ENCODE data around the gene ACE. TPM values are rescaled to one million over a fixed set of nuclear protein-coding genes. Genes with fewer than 3 reads are reported as not detected.
A peak's percentile ranks its signal among the peaks of the same experiment; 100 is the strongest.

Gene ACE
- total RNA-seq, 4 donors from 2014 or later: 42.9 to 1,678 (median 1,106) TPM

DNA sequence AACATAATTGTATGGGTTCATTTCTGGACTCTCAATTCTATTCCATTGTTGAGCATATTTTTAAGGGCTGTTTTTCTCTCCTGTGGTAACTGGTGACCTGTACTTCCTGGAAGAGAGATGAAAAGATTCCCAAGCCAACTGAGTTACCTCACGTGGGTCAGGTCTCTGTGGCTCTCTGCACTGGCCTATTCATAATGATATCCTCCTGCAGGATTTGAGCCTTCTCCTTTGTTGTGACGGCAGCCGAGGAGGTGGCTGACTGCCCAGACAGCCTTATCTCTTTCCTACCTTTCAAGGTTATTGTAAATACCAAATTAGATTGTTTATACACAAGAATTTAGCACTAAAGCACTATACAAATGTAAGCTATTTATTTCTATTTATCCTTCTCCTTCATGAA lies 2.7 kb upstream of the ACE start:
- H3K9me3 ChIP-seq: no peaks in the 10 kb centered on the region
- no peaks in the 10 kb centered on the region for H3K27me3 ChIP-seq
- no peak overlapping the region for H3K4me3 ChIP-seq
- DNase-seq: no peak
- H3K27ac ChIP-seq: no peak overlapping the region
- no peaks in the 10 kb centered on the region for H3K36me3 ChIP-seq
- no peak for TF ChIP-seq POLR2A (IDR thresholded peaks at IDR 0.05)
- TF ChIP-seq CTCF (IDR thresholded peaks at IDR 0.05): no peak
- peaks cover 0 to 15% (median 9%) of the 10 kb centered on the region in 4 donors for H3K4me1 ChIP-seq

- H3K9me3 ChIP-seq: no peaks in the 10 kb centered on the region
- H3K36me3 ChIP-seq: peaks cover 0 to 5% (median 0%) of the 10 kb centered on the region in 3 donors
- H3K27me3 ChIP-seq: no peaks in the 10 kb centered on the region
- H3K27ac ChIP-seq: peak overlapping the region in 1 of 4 donors; percentile 97
- H3K4me3 ChIP-seq: no peak overlapping the region
- DNase-seq: no peak
- no peak for TF ChIP-seq CTCF (IDR thresholded peaks at IDR 0.05)
- TF ChIP-seq POLR2A (IDR thresholded peaks at IDR 0.05): no peak
- peaks cover 0 to 22% (median 10%) of the 10 kb centered on the region in 4 donors for H3K4me1 ChIP-seq
Measured at GRCh38 chr17:63474586-63475460, 2.0 kb upstream of the ACE start.

GRCh38 chr17:63475491-63476412 lies 1.1 kb upstream of the ACE start:
- Histone ChIP-seq H3K4me3 (peak overlapping the region; percentile 34 to 93 (median 70)), H3K9me3 (no peaks in the 10 kb centered on the region), H3K27me3 (no peaks in the 10 kb centered on the region), H3K27ac (peak overlapping the region in 3 of 4 donors; percentile 70 to 97 (median 90)), H3K36me3 (peaks cover 0 to 13% (median 0%) of the 10 kb centered on the region in 3 donors), H3K4me1 (peaks cover 0 to 22% (median 10%) of the 10 kb centered on the region in 4 donors)
- no peak for DNase-seq
- TF ChIP-seq CTCF (IDR thresholded peaks at IDR 0.05): no peak
- TF ChIP-seq POLR2A (IDR thresholded peaks at IDR 0.05): no peak

DNA sequence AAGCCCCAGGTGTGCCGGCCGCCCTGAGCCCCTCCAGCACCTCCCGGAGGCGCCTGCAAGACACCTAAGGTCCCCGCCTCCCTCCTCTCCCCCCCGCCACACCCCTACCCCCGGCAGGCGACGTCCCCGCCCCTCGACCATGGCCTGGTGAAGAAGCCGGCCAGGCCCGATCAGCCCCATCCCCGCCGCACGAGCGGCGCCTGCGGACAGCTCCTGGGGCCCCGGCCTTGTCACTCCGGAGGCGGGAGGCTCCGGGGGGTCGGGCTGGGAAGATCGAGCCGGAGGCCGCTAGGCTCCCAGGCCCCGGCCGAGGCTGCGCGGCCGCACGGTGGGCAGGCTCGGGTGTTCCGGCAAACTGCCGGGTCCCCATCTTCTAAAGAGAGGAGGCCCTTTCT lies 405 bp upstream of the ACE start:
- no peak for DNase-seq
- H3K36me3 ChIP-seq: peaks cover 0 to 18% (median 0%) of the 10 kb centered on the region in 3 donors
- no peaks in the 10 kb centered on the region for H3K27me3 ChIP-seq
- H3K4me1 ChIP-seq: peaks cover 0 to 22% (median 10%) of the 10 kb centered on the region in 4 donors
- TF ChIP-seq POLR2A (IDR thresholded peaks at IDR 0.05) (no peak), CTCF (IDR thresholded peaks at IDR 0.05) (no peak)
- H3K9me3 ChIP-seq: no peaks in the 10 kb centered on the region
- H3K4me3 ChIP-seq: peak overlapping the region; percentile 34 to 93 (median 70)
- H3K27ac ChIP-seq: peak overlapping the region; percentile 42 to 97 (median 80)
